GM23338 (cell line): ENCODE data around the gene ASXL2. TPM values are rescaled to one million over a fixed set of nuclear protein-coding genes. Genes with fewer than 3 reads are reported as not detected.

ENCODE experiments used
- ATAC-seq: fragments of 200-7000 bp; cut with Tn5 transposase; 3 replicates; pipeline ENCODE4 v1.9.1; 2020
- DNase-seq: peaks from one replicate; pipeline ENCODE4 v3.0.0-alpha.2; 2015; ENCODE audit warnings: low spot score
- H2AFZ ChIP-seq: fragments of 200-600 bp; sonication (generic); 2 replicates; pipeline ENCODE4 v1.8.0; 2016; ENCODE audit warnings: antibody characterized with exemption, mild to moderate bottlenecking, moderate library complexity
- H3F3A ChIP-seq: fragments of 200-600 bp; sonication (generic); replicated peaks from 2 replicates; pipeline ENCODE4 v1.8.0; 2017; ENCODE audit warnings: antibody characterized with exemption, mixed run types, low read depth
- H3K27ac ChIP-seq: fragments of 200-600 bp; sonication (generic); 2 replicates; pipeline ENCODE4 v1.6.1; 2016; ENCODE audit warnings: low read depth
- H3K27me3 ChIP-seq: fragments of 200-600 bp; sonication (generic); 2 replicates; pipeline ENCODE4 v1.8.0; 2016; ENCODE audit warnings: mild to moderate bottlenecking, mixed run types, moderate library complexity; ENCODE audit not compliant: insufficient read depth
- H3K36me3 ChIP-seq: fragments of 200-600 bp; sonication (generic); 2 replicates; pipeline ENCODE4 v1.8.0; 2016; ENCODE audit warnings: mild to moderate bottlenecking; ENCODE audit not compliant: insufficient read depth
- H3K4me1 ChIP-seq: fragments of 200-600 bp; sonication (generic); 2 replicates; pipeline ENCODE4 v1.8.0; 2016; ENCODE audit warnings: mild to moderate bottlenecking, moderate library complexity; ENCODE audit not compliant: insufficient read depth
- H3K4me2 ChIP-seq: fragments of 200-600 bp; sonication (generic); 2 replicates; pipeline ENCODE4 v1.7.1; 2017; ENCODE audit warnings: mixed run types
- H3K4me3 ChIP-seq: fragments of 200-600 bp; sonication (generic); 2 replicates; pipeline ENCODE4 v1.6.1; 2016; ENCODE audit warnings: mixed run types
- H3K79me2 ChIP-seq: fragments of 200-600 bp; sonication (generic); replicated peaks from 2 replicates; pipeline ENCODE4 v1.8.0; 2017; ENCODE audit warnings: mild to moderate bottlenecking; ENCODE audit not compliant: insufficient read depth
- H3K9me2 ChIP-seq: fragments of 200-600 bp; sonication (generic); 2 replicates; pipeline ENCODE4 v1.8.0; 2017; ENCODE audit not compliant: insufficient read depth
- H4K20me1 ChIP-seq: fragments of 200-600 bp; sonication (generic); replicated peaks from 2 replicates; pipeline ENCODE4 v1.8.0; 2017; ENCODE audit warnings: mild to moderate bottlenecking; ENCODE audit not compliant: insufficient read depth
- H3K27ac Mint-ChIP-seq: 2 replicates; pipeline ENCODE4 v1.8.0; 2020; ENCODE audit warnings: inconsistent platforms, mild to moderate bottlenecking, moderate library complexity, mixed read lengths
- H3K27me3 Mint-ChIP-seq: 3 replicates; pipeline ENCODE4 v1.8.0; 2022; ENCODE audit warnings: low read depth, mild to moderate bottlenecking, moderate library complexity, mixed read lengths, inconsistent platforms; ENCODE audit not compliant: insufficient read depth, poor library complexity
- H3K36me3 Mint-ChIP-seq: 3 replicates; pipeline ENCODE4 v1.8.0; 2021; ENCODE audit warnings: low read depth, mild to moderate bottlenecking, inconsistent platforms, moderate library complexity, mixed read lengths
- H3K4me1 Mint-ChIP-seq: 3 replicates; pipeline ENCODE4 v1.8.0; 2020; ENCODE audit warnings: mild to moderate bottlenecking, inconsistent platforms, mixed read lengths
- H3K4me3 Mint-ChIP-seq: 3 replicates; pipeline ENCODE4 v1.8.0; 2021; ENCODE audit warnings: moderate library complexity, mild to moderate bottlenecking, inconsistent platforms, mixed read lengths
- H3K9me3 Mint-ChIP-seq: 3 replicates; pipeline ENCODE4 v1.8.0; 2020; ENCODE audit warnings: moderate library complexity, mild to moderate bottlenecking, inconsistent platforms, mixed read lengths
- CREB1 ChIP-seq: fragments of 250-450 bp; sonication (Bioruptor Pico); IDR thresholded peaks from 2 replicates; pipeline ENCODE4 v1.5.0; 2020; ENCODE audit warnings: low read depth, mild to moderate bottlenecking, moderate library complexity
- EZH2 ChIP-seq: fragments of 200-600 bp; sonication (generic); IDR thresholded peaks from one replicate; pipeline ENCODE4 v1.8.0; 2017; ENCODE audit warnings: antibody characterized with exemption, mild to moderate bottlenecking, low read depth; ENCODE audit not compliant: unreplicated experiment
- EZH2phosphoT487 ChIP-seq: fragments of 200-600 bp; sonication (generic); IDR thresholded peaks from one replicate; pipeline ENCODE4 v1.8.1; 2018; ENCODE audit warnings: antibody characterized with exemption; ENCODE audit not compliant: unreplicated experiment
- JUNB ChIP-seq: IDR thresholded peaks from one replicate; pipeline ENCODE4 v1.6.1; 2016; ENCODE audit warnings: antibody characterized with exemption; ENCODE audit not compliant: unreplicated experiment
- NANOG ChIP-seq: IDR thresholded peaks from 2 replicates; pipeline ENCODE4 v1.6.1; 2016; ENCODE audit warnings: antibody characterized with exemption, borderline replicate concordance
- POLR2AphosphoS5 ChIP-seq: IDR thresholded peaks from 2 replicates; pipeline ENCODE4 v1.6.1; 2016; ENCODE audit warnings: antibody characterized with exemption, low read depth
- STAT1 ChIP-seq: IDR thresholded peaks from one replicate; pipeline ENCODE4 v1.6.1; 2016; ENCODE audit warnings: antibody characterized with exemption; ENCODE audit not compliant: unreplicated experiment
- ZNF114 ChIP-seq: fragments of 250-450 bp; sonication (Bioruptor Pico); IDR thresholded peaks from 2 replicates; pipeline ENCODE4 v1.5.0; 2020; ENCODE audit warnings: mild to moderate bottlenecking, moderate library complexity
- ZNF331 ChIP-seq: fragments of 250-450 bp; sonication (Bioruptor Pico); IDR thresholded peaks from 2 replicates; pipeline ENCODE4 v1.5.0; 2020; ENCODE audit warnings: low read depth, mild to moderate bottlenecking, moderate library complexity
- polyA plus RNA-seq: library from polyadenylated mRNA; unstranded; fragments of >200 nt; fragmentation: Nextera tagmentation; extraction: Ambion mirVana; gene quantifications from 2 replicates; pipeline ENCODE4 v1.2.1, GENCODE V29; 2016
- total RNA-seq: library from RNA; depleted of rRNA; stranded (reverse); fragments of >200 nt; shearing (Covaris generic); gene quantifications from 2 replicates; pipeline ENCODE4 v1.2.3, GENCODE V29; 2014
- TF ChIP-seq, protein P1 (sequence below): fragments of 250-450 bp; sonication (Bioruptor Pico); IDR thresholded peaks from 2 replicates; pipeline ENCODE4 v1.5.0; 2020; ENCODE audit warnings: mild to moderate bottlenecking, moderate library complexity
- TF ChIP-seq, protein P2 (sequence below), 2 experiments: fragments of 200-600 bp in 1 of 2; sonication (generic) in 1 of 2; conservative IDR thresholded peaks; 2 replicates each; pipeline versions ENCODE4 v1.5.1 to v1.6.1; 2016 to 2017; ENCODE audit warnings: antibody characterized with exemption in 2 of 2, low read depth in 2 of 2, mild to moderate bottlenecking in 2 of 2, moderate library complexity in 1 of 2
- TF ChIP-seq, protein P3 (sequence below): IDR thresholded peaks from one replicate; pipeline ENCODE4 v1.6.1; 2018; ENCODE audit warnings: antibody characterized with exemption; ENCODE audit not compliant: unreplicated experiment
- TF ChIP-seq, protein P4 (sequence below): IDR thresholded peaks from 2 replicates; pipeline ENCODE4 v1.6.1; 2016; ENCODE audit warnings: antibody characterized with exemption

Gene ASXL2
- total and polyA plus RNA-seq, 2 experiments from 2014 or later = 7.0 to 21.8 TPM

DNA sequence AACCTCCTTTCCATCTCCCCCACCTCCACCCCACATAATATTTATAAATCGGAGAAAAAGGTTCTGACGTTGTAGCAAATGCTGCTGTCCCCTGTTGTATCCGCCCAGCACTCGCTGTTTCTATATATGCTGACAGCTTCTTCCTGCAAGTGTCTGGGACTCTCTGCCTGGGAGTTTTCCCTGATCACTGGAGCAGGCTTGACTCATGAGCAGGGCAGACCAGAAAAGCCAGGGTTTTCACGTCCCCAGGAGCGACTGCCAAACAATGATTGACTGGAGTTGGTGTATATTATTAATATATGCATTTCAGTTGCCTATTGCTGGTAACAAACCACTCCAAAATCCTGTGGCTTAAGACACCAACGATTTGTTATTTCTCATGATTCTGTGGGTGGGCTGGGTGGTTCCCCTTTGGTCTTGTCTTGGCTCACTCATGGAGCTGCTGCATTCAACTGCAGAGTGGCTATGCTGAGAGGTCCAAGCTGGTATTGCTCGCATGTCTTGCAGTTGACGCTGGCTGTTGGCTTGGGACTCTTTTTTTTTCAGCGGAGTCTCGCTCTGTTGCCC, 21.2 kb upstream of the ASXL2 start:
- H3K4me3 Mint-ChIP-seq = no peak overlapping the region
- peaks cover 7% of the 10 kb centered on the region; the same call in 1 of the 2 replicates for H3K4me1 ChIP-seq
- DNase-seq (no peak), ATAC-seq (no peak)
- H3K4me1 Mint-ChIP-seq = peaks cover 7% of the 10 kb centered on the region
- no peaks in the 10 kb centered on the region for H3K9me2 ChIP-seq
- no peak overlapping the region for H3K4me3 ChIP-seq
- H4K20me1 ChIP-seq = no peaks in the 10 kb centered on the region
- no peak overlapping the region for H3K4me2 ChIP-seq
- H3K27me3 Mint-ChIP-seq = peaks cover 4% of the 10 kb centered on the region
- H3K27ac ChIP-seq = no peak overlapping the region
- H3K27ac Mint-ChIP-seq = no peak overlapping the region
- no peak overlapping the region for H2AFZ ChIP-seq
- H3K36me3 ChIP-seq = no peaks in the 10 kb centered on the region
- no peaks in the 10 kb centered on the region for H3K27me3 ChIP-seq
- H3F3A ChIP-seq = no peaks in the 10 kb centered on the region
- no peaks in the 10 kb centered on the region for H3K36me3 Mint-ChIP-seq
- TF ChIP-seq JUNB (no peak), EZH2phosphoT487 (no peak), ZNF114 (CRISPR knock-in tag) (no peak), ZNF331 (CRISPR knock-in tag) (no peak), EZH2 (no peak), STAT1 (no peak), CREB1 (no peak), NANOG (no peak), POLR2AphosphoS5 (no peak)
- TF ChIP-seq, protein P1, sequence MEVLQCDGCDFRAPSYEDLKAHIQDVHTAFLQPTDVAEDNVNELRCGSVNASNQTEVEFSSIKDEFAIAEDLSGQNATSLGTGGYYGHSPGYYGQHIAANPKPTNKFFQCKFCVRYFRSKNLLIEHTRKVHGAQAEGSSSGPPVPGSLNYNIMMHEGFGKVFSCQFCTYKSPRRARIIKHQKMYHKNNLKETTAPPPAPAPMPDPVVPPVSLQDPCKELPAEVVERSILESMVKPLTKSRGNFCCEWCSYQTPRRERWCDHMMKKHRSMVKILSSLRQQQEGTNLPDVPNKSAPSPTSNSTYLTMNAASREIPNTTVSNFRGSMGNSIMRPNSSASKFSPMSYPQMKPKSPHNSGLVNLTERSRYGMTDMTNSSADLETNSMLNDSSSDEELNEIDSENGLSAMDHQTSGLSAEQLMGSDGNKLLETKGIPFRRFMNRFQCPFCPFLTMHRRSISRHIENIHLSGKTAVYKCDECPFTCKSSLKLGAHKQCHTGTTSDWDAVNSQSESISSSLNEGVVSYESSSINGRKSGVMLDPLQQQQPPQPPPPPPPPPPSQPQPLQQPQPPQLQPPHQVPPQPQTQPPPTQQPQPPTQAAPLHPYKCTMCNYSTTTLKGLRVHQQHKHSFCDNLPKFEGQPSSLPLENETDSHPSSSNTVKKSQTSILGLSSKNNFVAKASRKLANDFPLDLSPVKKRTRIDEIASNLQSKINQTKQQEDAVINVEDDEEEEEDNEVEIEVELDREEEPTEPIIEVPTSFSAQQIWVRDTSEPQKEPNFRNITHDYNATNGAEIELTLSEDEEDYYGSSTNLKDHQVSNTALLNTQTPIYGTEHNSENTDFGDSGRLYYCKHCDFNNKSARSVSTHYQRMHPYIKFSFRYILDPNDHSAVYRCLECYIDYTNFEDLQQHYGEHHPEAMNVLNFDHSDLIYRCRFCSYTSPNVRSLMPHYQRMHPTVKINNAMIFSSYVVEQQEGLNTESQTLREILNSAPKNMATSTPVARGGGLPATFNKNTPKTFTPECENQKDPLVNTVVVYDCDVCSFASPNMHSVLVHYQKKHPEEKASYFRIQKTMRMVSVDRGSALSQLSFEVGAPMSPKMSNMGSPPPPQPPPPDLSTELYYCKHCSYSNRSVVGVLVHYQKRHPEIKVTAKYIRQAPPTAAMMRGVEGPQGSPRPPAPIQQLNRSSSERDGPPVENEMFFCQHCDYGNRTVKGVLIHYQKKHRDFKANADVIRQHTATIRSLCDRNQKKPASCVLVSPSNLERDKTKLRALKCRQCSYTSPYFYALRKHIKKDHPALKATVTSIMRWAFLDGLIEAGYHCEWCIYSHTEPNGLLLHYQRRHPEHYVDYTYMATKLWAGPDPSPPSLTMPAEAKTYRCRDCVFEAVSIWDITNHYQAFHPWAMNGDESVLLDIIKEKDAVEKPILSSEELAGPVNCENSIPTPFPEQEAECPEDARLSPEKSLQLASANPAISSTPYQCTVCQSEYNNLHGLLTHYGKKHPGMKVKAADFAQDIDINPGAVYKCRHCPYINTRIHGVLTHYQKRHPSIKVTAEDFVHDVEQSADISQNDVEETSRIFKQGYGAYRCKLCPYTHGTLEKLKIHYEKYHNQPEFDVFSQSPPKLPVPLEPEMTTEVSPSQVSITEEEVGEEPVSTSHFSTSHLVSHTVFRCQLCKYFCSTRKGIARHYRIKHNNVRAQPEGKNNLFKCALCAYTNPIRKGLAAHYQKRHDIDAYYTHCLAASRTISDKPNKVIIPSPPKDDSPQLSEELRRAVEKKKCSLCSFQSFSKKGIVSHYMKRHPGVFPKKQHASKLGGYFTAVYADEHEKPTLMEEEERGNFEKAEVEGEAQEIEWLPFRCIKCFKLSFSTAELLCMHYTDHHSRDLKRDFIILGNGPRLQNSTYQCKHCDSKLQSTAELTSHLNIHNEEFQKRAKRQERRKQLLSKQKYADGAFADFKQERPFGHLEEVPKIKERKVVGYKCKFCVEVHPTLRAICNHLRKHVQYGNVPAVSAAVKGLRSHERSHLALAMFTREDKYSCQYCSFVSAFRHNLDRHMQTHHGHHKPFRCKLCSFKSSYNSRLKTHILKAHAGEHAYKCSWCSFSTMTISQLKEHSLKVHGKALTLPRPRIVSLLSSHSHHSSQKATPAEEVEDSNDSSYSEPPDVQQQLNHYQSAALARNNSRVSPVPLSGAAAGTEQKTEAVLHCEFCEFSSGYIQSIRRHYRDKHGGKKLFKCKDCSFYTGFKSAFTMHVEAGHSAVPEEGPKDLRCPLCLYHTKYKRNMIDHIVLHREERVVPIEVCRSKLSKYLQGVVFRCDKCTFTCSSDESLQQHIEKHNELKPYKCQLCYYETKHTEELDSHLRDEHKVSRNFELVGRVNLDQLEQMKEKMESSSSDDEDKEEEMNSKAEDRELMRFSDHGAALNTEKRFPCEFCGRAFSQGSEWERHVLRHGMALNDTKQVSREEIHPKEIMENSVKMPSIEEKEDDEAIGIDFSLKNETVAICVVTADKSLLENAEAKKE (CRISPR knock-in tag) = no peak
- TF ChIP-seq, protein P2, sequence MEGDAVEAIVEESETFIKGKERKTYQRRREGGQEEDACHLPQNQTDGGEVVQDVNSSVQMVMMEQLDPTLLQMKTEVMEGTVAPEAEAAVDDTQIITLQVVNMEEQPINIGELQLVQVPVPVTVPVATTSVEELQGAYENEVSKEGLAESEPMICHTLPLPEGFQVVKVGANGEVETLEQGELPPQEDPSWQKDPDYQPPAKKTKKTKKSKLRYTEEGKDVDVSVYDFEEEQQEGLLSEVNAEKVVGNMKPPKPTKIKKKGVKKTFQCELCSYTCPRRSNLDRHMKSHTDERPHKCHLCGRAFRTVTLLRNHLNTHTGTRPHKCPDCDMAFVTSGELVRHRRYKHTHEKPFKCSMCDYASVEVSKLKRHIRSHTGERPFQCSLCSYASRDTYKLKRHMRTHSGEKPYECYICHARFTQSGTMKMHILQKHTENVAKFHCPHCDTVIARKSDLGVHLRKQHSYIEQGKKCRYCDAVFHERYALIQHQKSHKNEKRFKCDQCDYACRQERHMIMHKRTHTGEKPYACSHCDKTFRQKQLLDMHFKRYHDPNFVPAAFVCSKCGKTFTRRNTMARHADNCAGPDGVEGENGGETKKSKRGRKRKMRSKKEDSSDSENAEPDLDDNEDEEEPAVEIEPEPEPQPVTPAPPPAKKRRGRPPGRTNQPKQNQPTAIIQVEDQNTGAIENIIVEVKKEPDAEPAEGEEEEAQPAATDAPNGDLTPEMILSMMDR (conservative IDR thresholded peaks at IDR 0.05; ENCODE audit: low read depth in 2 of 2) = no peak
- TF ChIP-seq, protein P3, sequence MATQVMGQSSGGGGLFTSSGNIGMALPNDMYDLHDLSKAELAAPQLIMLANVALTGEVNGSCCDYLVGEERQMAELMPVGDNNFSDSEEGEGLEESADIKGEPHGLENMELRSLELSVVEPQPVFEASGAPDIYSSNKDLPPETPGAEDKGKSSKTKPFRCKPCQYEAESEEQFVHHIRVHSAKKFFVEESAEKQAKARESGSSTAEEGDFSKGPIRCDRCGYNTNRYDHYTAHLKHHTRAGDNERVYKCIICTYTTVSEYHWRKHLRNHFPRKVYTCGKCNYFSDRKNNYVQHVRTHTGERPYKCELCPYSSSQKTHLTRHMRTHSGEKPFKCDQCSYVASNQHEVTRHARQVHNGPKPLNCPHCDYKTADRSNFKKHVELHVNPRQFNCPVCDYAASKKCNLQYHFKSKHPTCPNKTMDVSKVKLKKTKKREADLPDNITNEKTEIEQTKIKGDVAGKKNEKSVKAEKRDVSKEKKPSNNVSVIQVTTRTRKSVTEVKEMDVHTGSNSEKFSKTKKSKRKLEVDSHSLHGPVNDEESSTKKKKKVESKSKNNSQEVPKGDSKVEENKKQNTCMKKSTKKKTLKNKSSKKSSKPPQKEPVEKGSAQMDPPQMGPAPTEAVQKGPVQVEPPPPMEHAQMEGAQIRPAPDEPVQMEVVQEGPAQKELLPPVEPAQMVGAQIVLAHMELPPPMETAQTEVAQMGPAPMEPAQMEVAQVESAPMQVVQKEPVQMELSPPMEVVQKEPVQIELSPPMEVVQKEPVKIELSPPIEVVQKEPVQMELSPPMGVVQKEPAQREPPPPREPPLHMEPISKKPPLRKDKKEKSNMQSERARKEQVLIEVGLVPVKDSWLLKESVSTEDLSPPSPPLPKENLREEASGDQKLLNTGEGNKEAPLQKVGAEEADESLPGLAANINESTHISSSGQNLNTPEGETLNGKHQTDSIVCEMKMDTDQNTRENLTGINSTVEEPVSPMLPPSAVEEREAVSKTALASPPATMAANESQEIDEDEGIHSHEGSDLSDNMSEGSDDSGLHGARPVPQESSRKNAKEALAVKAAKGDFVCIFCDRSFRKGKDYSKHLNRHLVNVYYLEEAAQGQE = no peak
- TF ChIP-seq, protein P4, sequence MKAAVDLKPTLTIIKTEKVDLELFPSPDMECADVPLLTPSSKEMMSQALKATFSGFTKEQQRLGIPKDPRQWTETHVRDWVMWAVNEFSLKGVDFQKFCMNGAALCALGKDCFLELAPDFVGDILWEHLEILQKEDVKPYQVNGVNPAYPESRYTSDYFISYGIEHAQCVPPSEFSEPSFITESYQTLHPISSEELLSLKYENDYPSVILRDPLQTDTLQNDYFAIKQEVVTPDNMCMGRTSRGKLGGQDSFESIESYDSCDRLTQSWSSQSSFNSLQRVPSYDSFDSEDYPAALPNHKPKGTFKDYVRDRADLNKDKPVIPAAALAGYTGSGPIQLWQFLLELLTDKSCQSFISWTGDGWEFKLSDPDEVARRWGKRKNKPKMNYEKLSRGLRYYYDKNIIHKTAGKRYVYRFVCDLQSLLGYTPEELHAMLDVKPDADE = no peak
- H3K79me2 ChIP-seq = no peaks in the 10 kb centered on the region
- no peaks in the 10 kb centered on the region; the same call in 2 of the 3 replicates for H3K9me3 Mint-ChIP-seq
